H9 (cell line): ENCODE data around the gene CAMSAP2. TPM values are rescaled to one million over a fixed set of nuclear protein-coding genes. Genes with fewer than 3 reads are reported as not detected.

Experiments used
- DNase-seq: peaks from one replicate; pipeline ENCODE4 v3.0.0-alpha.2; 2017
- H2AFZ ChIP-seq: one replicate; pipeline ENCODE4 v1.6.1; 2013; ENCODE audit warnings: mild to moderate bottlenecking, low read length, control low read depth, moderate library complexity
- H2AK5ac ChIP-seq: 2 replicates; pipeline ENCODE4 v1.6.1; 2013; ENCODE audit warnings: low read length, control low read depth, mixed read lengths; ENCODE audit not compliant: insufficient read length
- H2BK120ac ChIP-seq: one replicate; pipeline ENCODE4 v1.6.1; 2013; ENCODE audit warnings: low read depth, mild to moderate bottlenecking, low read length, control low read depth, inconsistent platforms; ENCODE audit not compliant: poor library complexity, severe bottlenecking
- H2BK12ac ChIP-seq: 2 replicates; pipeline ENCODE4 v1.6.1; 2013; ENCODE audit warnings: low read length, control low read depth, mixed read lengths, low read depth; ENCODE audit not compliant: insufficient read length
- H2BK15ac ChIP-seq: 2 replicates; pipeline ENCODE4 v1.6.1; 2013; ENCODE audit warnings: low read depth, low read length, control low read depth
- H2BK20ac ChIP-seq: one replicate; pipeline ENCODE4 v1.6.1; 2013; ENCODE audit warnings: low read depth, mild to moderate bottlenecking, low read length, control low read depth, inconsistent platforms; ENCODE audit not compliant: poor library complexity, severe bottlenecking
- H2BK5ac ChIP-seq: 2 replicates; pipeline ENCODE4 v1.6.1; 2013; ENCODE audit warnings: low read length, control low read depth, mixed read lengths; ENCODE audit not compliant: insufficient read length
- H3K14ac ChIP-seq: 2 replicates; pipeline ENCODE4 v1.6.1; 2013; ENCODE audit warnings: low read length, control low read depth; ENCODE audit not compliant: insufficient read depth
- H3K18ac ChIP-seq: 2 replicates; pipeline ENCODE4 v1.6.1; 2013; ENCODE audit warnings: low read depth, mild to moderate bottlenecking, mixed read lengths, low read length, control low read depth; ENCODE audit not compliant: insufficient read length
- H3K23ac ChIP-seq: 2 replicates; pipeline ENCODE4 v1.6.1; 2013; ENCODE audit warnings: low read length, control low read depth, mixed read lengths, low read depth; ENCODE audit not compliant: insufficient read length
- H3K23me2 ChIP-seq: 2 replicates; pipeline ENCODE4 v1.6.1; 2013; ENCODE audit warnings: low read depth, mild to moderate bottlenecking, mixed read lengths, low read length, control low read depth; ENCODE audit not compliant: insufficient read length, poor library complexity, severe bottlenecking
- H3K27ac ChIP-seq: 2 replicates; pipeline ENCODE4 v1.5.1; 2013; ENCODE audit warnings: low read length, control low read depth, mixed read lengths, low read depth; ENCODE audit not compliant: insufficient read length
- H3K27me3 ChIP-seq: 2 replicates; pipeline ENCODE4 v1.6.1; 2013; ENCODE audit warnings: low read length, control low read depth, inconsistent platforms; ENCODE audit not compliant: insufficient read depth
- H3K4ac ChIP-seq: 2 replicates; pipeline ENCODE4 v1.6.1; 2013; ENCODE audit warnings: low read depth, mild to moderate bottlenecking, control low read depth, inconsistent platforms, low read length, moderate library complexity
- H3K4me1 ChIP-seq: 2 replicates; pipeline ENCODE4 v1.6.1; 2013; ENCODE audit warnings: low read length, control low read depth, inconsistent platforms; ENCODE audit not compliant: insufficient read depth
- H3K4me2 ChIP-seq: 2 replicates; pipeline ENCODE4 v1.6.1; 2013; ENCODE audit warnings: low read length, control low read depth, mixed read lengths; ENCODE audit not compliant: insufficient read length, insufficient read depth
- H3K56ac ChIP-seq: 2 replicates; pipeline ENCODE4 v1.6.1; 2013; ENCODE audit warnings: low read depth, mild to moderate bottlenecking, mixed read lengths, low read length, control low read depth; ENCODE audit not compliant: insufficient read length
- H3K79me1 ChIP-seq: 2 replicates; pipeline ENCODE4 v1.6.1; 2013; ENCODE audit warnings: low read depth, mild to moderate bottlenecking, moderate library complexity, low read length, control low read depth, inconsistent platforms; ENCODE audit not compliant: insufficient read depth, poor library complexity, severe bottlenecking
- H3K79me2 ChIP-seq: 2 replicates; pipeline ENCODE4 v1.6.1; 2013; ENCODE audit warnings: low read length, control low read depth, inconsistent platforms; ENCODE audit not compliant: insufficient read depth
- H3K9ac ChIP-seq: 2 replicates; pipeline ENCODE4 v1.6.1; 2013; ENCODE audit warnings: low read length, control low read depth, mixed read lengths; ENCODE audit not compliant: insufficient read length; ENCODE audit errors: extremely low read depth
- H3K9me3 ChIP-seq: one replicate; pipeline ENCODE4 v1.6.1; 2013; ENCODE audit warnings: low read depth, low read length, inconsistent platforms; ENCODE audit not compliant: control insufficient read depth
- H3T11ph ChIP-seq: one replicate; pipeline ENCODE4 v1.6.1; 2013; ENCODE audit warnings: mild to moderate bottlenecking, low read length, control low read depth, inconsistent platforms
- H4K20me1 ChIP-seq: one replicate; pipeline ENCODE4 v1.6.1; 2013; ENCODE audit not compliant: control insufficient read depth, insufficient read length, insufficient read depth
- H4K5ac ChIP-seq: 2 replicates; pipeline ENCODE4 v1.6.1; 2013; ENCODE audit warnings: low read depth, mild to moderate bottlenecking, mixed read lengths, low read length, control low read depth; ENCODE audit not compliant: insufficient read length
- H4K8ac ChIP-seq: replicated peaks from 2 replicates; pipeline ENCODE4 v1.6.1; 2013; ENCODE audit warnings: low read length, control low read depth, mixed read lengths, low read depth; ENCODE audit not compliant: insufficient read length
- H4K91ac ChIP-seq: 2 replicates; pipeline ENCODE4 v1.6.1; 2013; ENCODE audit warnings: low read depth, mild to moderate bottlenecking, moderate library complexity, mixed read lengths, low read length, control low read depth; ENCODE audit not compliant: insufficient read length
- H3K27ac Mint-ChIP-seq, 3 experiments: 2 replicates in 2 of 3; 3 replicates in 1 of 3; pipeline ENCODE4 v1.8.0; 2020 to 2021; ENCODE audit warnings: mixed read lengths in 3 of 3, mild to moderate bottlenecking in 1 of 3, moderate library complexity in 1 of 3
- H3K27me3 Mint-ChIP-seq: 2 replicates; pipeline ENCODE4 v1.8.0; 2021; ENCODE audit warnings: low read depth, mild to moderate bottlenecking, moderate library complexity, mixed read lengths
- H3K36me3 Mint-ChIP-seq, 3 experiments: 2 replicates in 2 of 3; 3 replicates in 1 of 3; pipeline ENCODE4 v1.8.0; 2020 to 2021; ENCODE audit warnings: low read depth in 3 of 3, mixed read lengths in 3 of 3; ENCODE audit not compliant: insufficient read depth in 1 of 3
- H3K4me1 Mint-ChIP-seq, 2 experiments: 2 replicates each; pipeline ENCODE4 v1.8.0; 2020; ENCODE audit warnings: mixed read lengths in 2 of 2
- H3K4me3 Mint-ChIP-seq, 2 experiments: 2 replicates in 1 of 2; 3 replicates in 1 of 2; pipeline ENCODE4 v1.8.0; 2020 to 2021; ENCODE audit warnings: mild to moderate bottlenecking in 2 of 2, mixed read lengths in 2 of 2, moderate library complexity in 1 of 2
- H3K9me3 Mint-ChIP-seq, 2 experiments: 2 replicates in 1 of 2; 3 replicates in 1 of 2; pipeline ENCODE4 v1.8.0; 2020; ENCODE audit warnings: mild to moderate bottlenecking in 2 of 2, mixed read lengths in 2 of 2, moderate library complexity in 1 of 2
- WGBS: extraction: QIAGEN DNeasy Blood & Tissue Kit; methylation state at CpG from one replicate; pipeline ENCODE4 v1.1.7; 2013; ENCODE audit warnings: missing lambda C conversion rate, low lambda C conversion rate, mixed read lengths; ENCODE audit not compliant: insufficient read length; ENCODE audit errors: extremely low coverage; 5-methylcytosine and 5-hydroxymethylcytosine counted together
- total RNA-seq: library from RNA; stranded (reverse); gene quantifications from 2 replicates; pipeline ENCODE4 v1.2.1, GENCODE V29; 2021
- TF ChIP-seq, protein P1 (sequence below): fragments of 200-600 bp; sonication (generic); conservative IDR thresholded peaks from 3 replicates; pipeline ENCODE4 v1.8.0; 2021; ENCODE audit warnings: antibody characterized with exemption, mild to moderate bottlenecking

The CAMSAP2 gene
- total RNA-seq, 1 experiment from 2014 or later: 33.7 TPM

DNA sequence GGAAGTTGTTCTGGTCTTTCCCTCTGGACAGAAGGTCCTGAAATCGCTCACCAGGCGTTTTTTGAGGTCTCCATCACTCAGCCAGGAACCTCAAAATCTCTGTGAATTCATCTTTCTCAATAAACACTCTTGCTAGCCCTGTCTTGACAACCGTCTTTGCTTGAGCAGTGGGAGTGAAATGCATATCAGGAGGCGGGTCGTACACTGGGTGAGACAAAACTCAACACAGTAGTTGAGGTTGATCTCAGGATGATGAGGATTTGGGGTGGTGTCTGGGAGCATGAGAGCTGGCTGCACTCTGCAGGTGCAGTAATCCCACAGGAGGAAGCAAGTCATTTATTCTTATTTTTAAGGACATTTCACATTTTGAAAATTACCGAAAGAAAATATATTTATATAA is 136.0 kb downstream of the CAMSAP2 start:
- peaks cover 4% of the 10 kb centered on the region for H3K4me1 ChIP-seq
- WGBS: no CpG with 5 or more reads among the region's 6 CpGs
- Mint-ChIP-seq H3K4me1 (peaks cover 17 to 18% of the 10 kb centered on the region in 2 experiments), H3K36me3 (no peaks in the 10 kb centered on the region; a peak in 1 of 7 replicates), H3K9me3 (no peaks in the 10 kb centered on the region), H3K27ac (no peak overlapping the region; a peak in 2 of 7 replicates), H3K4me3 (no peak overlapping the region; a peak in 1 of 5 replicates), H3K27me3 (no peaks in the 10 kb centered on the region)
- H3K79me2 ChIP-seq: no peaks in the 10 kb centered on the region
- H3K79me1 ChIP-seq: no peaks in the 10 kb centered on the region
- TF ChIP-seq, protein P1, sequence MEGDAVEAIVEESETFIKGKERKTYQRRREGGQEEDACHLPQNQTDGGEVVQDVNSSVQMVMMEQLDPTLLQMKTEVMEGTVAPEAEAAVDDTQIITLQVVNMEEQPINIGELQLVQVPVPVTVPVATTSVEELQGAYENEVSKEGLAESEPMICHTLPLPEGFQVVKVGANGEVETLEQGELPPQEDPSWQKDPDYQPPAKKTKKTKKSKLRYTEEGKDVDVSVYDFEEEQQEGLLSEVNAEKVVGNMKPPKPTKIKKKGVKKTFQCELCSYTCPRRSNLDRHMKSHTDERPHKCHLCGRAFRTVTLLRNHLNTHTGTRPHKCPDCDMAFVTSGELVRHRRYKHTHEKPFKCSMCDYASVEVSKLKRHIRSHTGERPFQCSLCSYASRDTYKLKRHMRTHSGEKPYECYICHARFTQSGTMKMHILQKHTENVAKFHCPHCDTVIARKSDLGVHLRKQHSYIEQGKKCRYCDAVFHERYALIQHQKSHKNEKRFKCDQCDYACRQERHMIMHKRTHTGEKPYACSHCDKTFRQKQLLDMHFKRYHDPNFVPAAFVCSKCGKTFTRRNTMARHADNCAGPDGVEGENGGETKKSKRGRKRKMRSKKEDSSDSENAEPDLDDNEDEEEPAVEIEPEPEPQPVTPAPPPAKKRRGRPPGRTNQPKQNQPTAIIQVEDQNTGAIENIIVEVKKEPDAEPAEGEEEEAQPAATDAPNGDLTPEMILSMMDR: no peak
- H3K4ac ChIP-seq: no peak overlapping the region
- no peak overlapping the region for H3T11ph ChIP-seq
- H4K5ac ChIP-seq: no peak overlapping the region
- no peak overlapping the region for H4K91ac ChIP-seq
- H3K9me3 ChIP-seq: no peaks in the 10 kb centered on the region
- no peak overlapping the region for H4K8ac ChIP-seq
- no peak overlapping the region for H2AFZ ChIP-seq
- H4K20me1 ChIP-seq: no peaks in the 10 kb centered on the region
- no peak overlapping the region for H3K56ac ChIP-seq
- no peak overlapping the region for H2BK15ac ChIP-seq
- H3K27me3 ChIP-seq: no peaks in the 10 kb centered on the region
- H3K18ac ChIP-seq: no peak overlapping the region
- H2BK5ac ChIP-seq: no peak overlapping the region
- H3K9ac ChIP-seq: no peak overlapping the region
- no peak overlapping the region for H2AK5ac ChIP-seq
- H3K23me2 ChIP-seq: no peaks in the 10 kb centered on the region
- no peak overlapping the region for H3K14ac ChIP-seq
- no peak overlapping the region for H3K4me2 ChIP-seq
- no peak overlapping the region for H3K27ac ChIP-seq
- H2BK12ac ChIP-seq: no peak overlapping the region
- no peak overlapping the region for H3K23ac ChIP-seq
- H2BK120ac ChIP-seq: no peak overlapping the region
- H2BK20ac ChIP-seq: no peak overlapping the region
- no peak for DNase-seq
